ENCODE measurements around the gene WASL. TPM values are rescaled to one million over a fixed set of nuclear protein-coding genes. Genes with fewer than 3 reads are reported as not detected.

Gene WASL
- total RNA-seq, 2 donors from 2014 or later, result 35.1 to 36.7 TPM

- no peak overlapping the region for H3K27ac ChIP-seq (ENCODE audit: low read depth, low read length)
- H3K9ac ChIP-seq (ENCODE audit: extremely low read depth, low read length, poor library complexity, severe bottlenecking), result no peak overlapping the region
- TF ChIP-seq CTCF (conservative IDR thresholded peaks at IDR 0.05), result no peak
- Mint-ChIP-seq H3K4me1 (peaks cover 23% of the 10 kb centered on the region), H3K27me3 (ENCODE audit: insufficient read depth) (no peaks in the 10 kb centered on the region), H3K4me3 (no peak overlapping the region), H3K36me3 (ENCODE audit: low read depth) (peaks cover 9% of the 10 kb centered on the region), H3K9me3 (no peaks in the 10 kb centered on the region), H3K27ac (no peak overlapping the region)
- no peaks in the 10 kb centered on the region for H3K27me3 ChIP-seq (ENCODE audit: control insufficient read depth, insufficient read depth, low read length, poor library complexity, severe bottlenecking)
- WGBS, 2 experiments (ENCODE audit: insufficient coverage in 1 of 2, insufficient read length in 1 of 2), result 89% methylated on average over 2 of the region's 2 CpGs; no CpG with 5 or more reads in 1 of the 2 experiments
- peaks cover 44% of the 10 kb centered on the region for H3K36me3 ChIP-seq (ENCODE audit: control insufficient read depth, insufficient read depth, low read length)
- H3K4me3 ChIP-seq (ENCODE audit: low read length), result no peak overlapping the region
- peaks cover 3% of the 10 kb centered on the region for H3K4me1 ChIP-seq (ENCODE audit: control insufficient read depth, insufficient read depth, low read length)
- H3K9me3 ChIP-seq (ENCODE audit: control insufficient read depth, low read length), result no peaks in the 10 kb centered on the region
- no peak for DNase-seq
Measured at GRCh38 chr7:123677061-123677715, 71.6 kb downstream of the WASL start.

- peaks cover 11% of the 10 kb centered on the region for H3K4me1 Mint-ChIP-seq
- peaks cover 27% of the 10 kb centered on the region for H3K36me3 ChIP-seq (ENCODE audit: control insufficient read depth, insufficient read depth, low read length)
- H3K9me3 Mint-ChIP-seq, result no peaks in the 10 kb centered on the region
- no peak for TF ChIP-seq CTCF (conservative IDR thresholded peaks at IDR 0.05)
- no peak overlapping the region for H3K27ac ChIP-seq (ENCODE audit: low read depth, low read length)
- no peak overlapping the region for H3K27ac Mint-ChIP-seq
- peaks cover 9% of the 10 kb centered on the region for H3K36me3 Mint-ChIP-seq (ENCODE audit: low read depth)
- DNase-seq, result no peak
- H3K9me3 ChIP-seq (ENCODE audit: control insufficient read depth, low read length), result no peaks in the 10 kb centered on the region
- H3K4me3 Mint-ChIP-seq, result no peak overlapping the region
- no peaks in the 10 kb centered on the region for H3K27me3 ChIP-seq (ENCODE audit: control insufficient read depth, insufficient read depth, low read length, poor library complexity, severe bottlenecking)
- no peak overlapping the region for H3K9ac ChIP-seq (ENCODE audit: extremely low read depth, low read length, poor library complexity, severe bottlenecking)
- no peak overlapping the region for H3K4me3 ChIP-seq (ENCODE audit: low read length)
- H3K4me1 ChIP-seq (ENCODE audit: control insufficient read depth, insufficient read depth, low read length), result no peaks in the 10 kb centered on the region
- H3K27me3 Mint-ChIP-seq (ENCODE audit: insufficient read depth), result peaks cover 4% of the 10 kb centered on the region
Measured at GRCh38 chr7:123675181-123675473, 73.7 kb downstream of the WASL start.

GRCh38 chr7:123674399-123675180 lies 74.2 kb downstream of the WASL start:
- Histone ChIP-seq H3K27ac (ENCODE audit: low read depth, low read length) (no peak overlapping the region), H3K9me3 (ENCODE audit: control insufficient read depth, low read length) (no peaks in the 10 kb centered on the region), H3K27me3 (ENCODE audit: control insufficient read depth, insufficient read depth, low read length, poor library complexity, severe bottlenecking) (no peaks in the 10 kb centered on the region), H3K4me1 (ENCODE audit: control insufficient read depth, insufficient read depth, low read length) (no peaks in the 10 kb centered on the region), H3K36me3 (ENCODE audit: control insufficient read depth, insufficient read depth, low read length) (peaks cover 22% of the 10 kb centered on the region), H3K9ac (ENCODE audit: extremely low read depth, low read length, poor library complexity, severe bottlenecking) (no peak overlapping the region), H3K4me3 (ENCODE audit: low read length) (no peak overlapping the region)
- peaks cover 4% of the 10 kb centered on the region for H3K27me3 Mint-ChIP-seq (ENCODE audit: insufficient read depth)
- no peak overlapping the region for H3K4me3 Mint-ChIP-seq
- H3K27ac Mint-ChIP-seq, result no peak overlapping the region
- 67 to 94% methylated on average over 1 to 2 of the region's 2 CpGs for WGBS, 2 experiments (ENCODE audit: insufficient coverage in 1 of 2, insufficient read length in 1 of 2)
- peaks cover 5% of the 10 kb centered on the region for H3K36me3 Mint-ChIP-seq (ENCODE audit: low read depth)
- no peak for DNase-seq
- no peaks in the 10 kb centered on the region for H3K9me3 Mint-ChIP-seq
- TF ChIP-seq CTCF (conservative IDR thresholded peaks at IDR 0.05), result no peak
- peaks cover 11% of the 10 kb centered on the region for H3K4me1 Mint-ChIP-seq
